Body of pancreas (tissue), 4 donors: ENCODE measurements around the gene BAZ2A. TPM values are rescaled to one million over a fixed set of nuclear protein-coding genes. Genes with fewer than 3 reads are reported as not detected.

ENCODE experiments used
- ATAC-seq: fragments of 150-250 bp; one replicate; pipeline ENCODE4 v1.9.1; 2016
- DNase-seq, 4 donors: peaks; one replicate each; pipeline ENCODE4 v3.0.0-alpha.2; 2019
- H3K27ac ChIP-seq, 4 donors: fragments of 200-600 bp; sonication (generic); 1 replicate in 3 of 4; 2 replicates in 1 of 4; pipeline versions ENCODE4 v1.5.1 to v1.6.1; 2016 to 2019; ENCODE audit warnings: mild to moderate bottlenecking in 1 of 4, mixed read lengths in 1 of 4, moderate library complexity in 1 of 4
- H3K27me3 ChIP-seq, 2 donors: fragments of 200-600 bp; sonication (generic); one replicate each; pipeline ENCODE4 v1.6.0; 2016; ENCODE audit warnings: mild to moderate bottlenecking in 1 of 2
- H3K36me3 ChIP-seq, 2 donors: fragments of 200-600 bp; sonication (generic); replicated peaks in 1 of 2; 2 replicates each; pipeline ENCODE4 v1.5.1; 2016; ENCODE audit warnings: low read depth in 2 of 2; ENCODE audit not compliant: insufficient read depth in 1 of 2
- H3K4me1 ChIP-seq: fragments of 200-600 bp; sonication (generic); one replicate; pipeline ENCODE4 v1.6.0; 2016
- H3K4me3 ChIP-seq, 2 donors: fragments of 200-600 bp; sonication (generic); 1 replicate in 1 of 2; 2 replicates in 1 of 2; pipeline ENCODE4 v1.5.1; 2016 to 2019
- H3K9me3 ChIP-seq, 3 donors: fragments of 200-600 bp; sonication (generic); 1 replicate in 2 of 3; 2 replicates in 1 of 3; pipeline ENCODE4 v1.5.1; 2016
- CTCF ChIP-seq, 7 experiments: fragments of 450-650 bp in 4 of 7; fragments of 200-600 bp in 3 of 7; sonication (generic) in 3 of 7; IDR thresholded peaks; one replicate each; pipeline ENCODE4 v1.5.1; 2016 to 2019; ENCODE audit warnings: antibody characterized with exemption in 7 of 7
- POLR2A ChIP-seq, 3 donors: fragments of 450-650 bp; IDR thresholded peaks; one replicate each; pipeline ENCODE4 v1.6.1; 2016; ENCODE audit warnings: antibody characterized with exemption in 3 of 3, mild to moderate bottlenecking in 2 of 3
- WGBS, 2 donors: methylation state at CpG; one replicate each; pipeline ENCODE4 v1.1.5; 2017; 5-methylcytosine and 5-hydroxymethylcytosine counted together
- intact Hi-C: fragments of 100-400 bp; cut with DNase I; formaldehyde crosslinking; loops from one replicate; pipeline ENCODE4 v1.15.1; 2023
- total RNA-seq, 2 donors: library from RNA; depleted of rRNA; stranded (reverse); fragments of >200 nt; gene quantifications; one replicate each; pipeline ENCODE4 v1.1.0, GENCODE V29; 2016

Gene BAZ2A
- total RNA-seq, 2 donors from 2014 or later: 52.7 to 56.8 TPM

- DNase-seq (peak in 1 of 4 donors; percentile 18), ATAC-seq (no peak)
- 65% methylated on average over 3 of the region's 3 CpGs; no CpG with 5 or more reads in 1 of the 2 donors for WGBS, 2 donors
- no peaks in the 10 kb centered on the region for H3K4me1 ChIP-seq
- no peak overlapping the region for H3K27ac ChIP-seq
- peaks cover 56 to 82% of the 10 kb centered on the region in 2 donors for H3K36me3 ChIP-seq
- H3K9me3 ChIP-seq: no peaks in the 10 kb centered on the region
- TF ChIP-seq CTCF (IDR thresholded peaks at IDR 0.05) (peak in 1 of 7 experiments; percentile 6), POLR2A (IDR thresholded peaks at IDR 0.05) (no peak)
- H3K4me3 ChIP-seq: no peak overlapping the region
- intact Hi-C loops: no loop called here
- no peaks in the 10 kb centered on the region for H3K27me3 ChIP-seq
Measured at GRCh38 chr12:56601503-56601902, 28.6 kb downstream of the BAZ2A start.

GRCh38 chr12:56600753-56601152 lies 29.4 kb downstream of the BAZ2A start:
- TF ChIP-seq POLR2A (IDR thresholded peaks at IDR 0.05) (no peak), CTCF (IDR thresholded peaks at IDR 0.05) (no peak)
- 71 to 75% methylated on average over 6 of the region's 6 CpGs for WGBS, 2 donors
- intact Hi-C loops: no loop called here
- DNase-seq: no peak
- Histone ChIP-seq H3K4me3 (no peak overlapping the region), H3K27ac (no peak overlapping the region), H3K27me3 (no peaks in the 10 kb centered on the region), H3K9me3 (no peaks in the 10 kb centered on the region), H3K4me1 (no peaks in the 10 kb centered on the region), H3K36me3 (peaks cover 56 to 75% of the 10 kb centered on the region in 2 donors)
- no peak for ATAC-seq

GRCh38 chr12:56599797-56600196 lies 30.3 kb downstream of the BAZ2A start:
- intact Hi-C loops: no loop called here
- no peak for TF ChIP-seq POLR2A (IDR thresholded peaks at IDR 0.05)
- TF ChIP-seq CTCF (IDR thresholded peaks at IDR 0.05): no peak
- Histone ChIP-seq H3K27ac (no peak overlapping the region), H3K36me3 (peaks cover 52 to 67% of the 10 kb centered on the region in 2 donors), H3K27me3 (no peaks in the 10 kb centered on the region), H3K4me3 (no peak overlapping the region), H3K4me1 (no peaks in the 10 kb centered on the region), H3K9me3 (no peaks in the 10 kb centered on the region)
- ATAC-seq: no peak
- DNase-seq: no peak
- 92% methylated on average over 10 of the region's 10 CpGs for WGBS, 2 donors

DNA sequence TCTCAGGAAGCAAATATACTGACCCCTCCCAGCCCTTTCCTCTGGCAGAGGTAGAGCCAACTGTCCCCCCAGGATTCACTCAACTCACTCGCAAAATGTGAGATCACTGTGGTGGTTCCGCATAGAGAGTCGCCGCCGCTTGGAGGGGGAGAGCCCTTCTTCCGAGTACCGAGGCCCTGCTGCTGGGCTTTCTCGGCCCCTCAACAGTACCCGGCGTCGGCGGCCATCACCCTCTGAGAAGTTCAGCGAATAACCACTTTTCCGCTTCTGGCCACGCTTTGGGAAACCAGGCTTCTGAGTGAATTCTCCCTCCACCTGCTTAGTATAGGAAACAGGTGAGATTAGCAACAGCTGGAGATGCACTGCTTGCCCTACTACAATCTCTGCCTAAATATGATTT lies 31.1 kb downstream of the BAZ2A start:
- Histone ChIP-seq H3K27ac (no peak overlapping the region), H3K4me3 (no peak overlapping the region), H3K9me3 (no peaks in the 10 kb centered on the region), H3K4me1 (no peaks in the 10 kb centered on the region), H3K36me3 (peaks cover 45 to 59% of the 10 kb centered on the region in 2 donors), H3K27me3 (no peaks in the 10 kb centered on the region)
- TF ChIP-seq POLR2A (IDR thresholded peaks at IDR 0.05): no peak
- no peak for TF ChIP-seq CTCF (IDR thresholded peaks at IDR 0.05)
- intact Hi-C loops: no loop called here
- no peak for DNase-seq
- no peak for ATAC-seq
- 95% methylated on average over 15 of the region's 15 CpGs for WGBS, 2 donors

- Histone ChIP-seq H3K36me3 (peaks cover 38 to 40% of the 10 kb centered on the region in 2 donors), H3K27ac (no peak overlapping the region), H3K4me3 (no peak overlapping the region), H3K27me3 (no peaks in the 10 kb centered on the region), H3K4me1 (no peaks in the 10 kb centered on the region), H3K9me3 (no peaks in the 10 kb centered on the region)
- ATAC-seq: no peak
- DNase-seq: no peak
- no peak for TF ChIP-seq CTCF (IDR thresholded peaks at IDR 0.05)
- TF ChIP-seq POLR2A (IDR thresholded peaks at IDR 0.05): no peak
- intact Hi-C loops: no loop called here
- WGBS, 2 donors: 76 to 80% methylated on average over 3 of the region's 3 CpGs
Measured at GRCh38 chr12:56596815-56597214, 33.3 kb downstream of the BAZ2A start.
